Large intestine (tissue), 3 donors: ENCODE data around the gene NSMCE4A. TPM values are rescaled to one million over a fixed set of nuclear protein-coding genes. Genes with fewer than 3 reads are reported as not detected.
"Not testable (repeated sequence)": the region's sequence is repeated elsewhere in the genome, so short reads cannot be mapped to it uniquely, and the experiment has no call there.

Experiments used
- DNase-seq, 2 donors: peaks; one replicate each; pipeline versions ENCODE4 v3.0.0 to v3.0.0-alpha.2; 2013
- H3K27ac ChIP-seq: one replicate; pipeline ENCODE4 v1.5.1; 2013; ENCODE audit warnings: low read length
- H3K27me3 ChIP-seq: 2 replicates; pipeline ENCODE4 v1.6.1; 2013; ENCODE audit warnings: low read length; ENCODE audit not compliant: control insufficient read depth, insufficient read depth
- H3K36me3 ChIP-seq: 2 replicates; pipeline ENCODE4 v1.6.1; 2013; ENCODE audit warnings: low read length; ENCODE audit not compliant: control insufficient read depth, insufficient read depth
- H3K4me1 ChIP-seq: one replicate; pipeline ENCODE4 v1.6.1; 2013; ENCODE audit warnings: low read length; ENCODE audit not compliant: control insufficient read depth, insufficient read depth
- H3K4me3 ChIP-seq: one replicate; pipeline ENCODE4 v1.5.1; 2013; ENCODE audit warnings: low read length
- H3K9me3 ChIP-seq: one replicate; pipeline ENCODE4 v1.6.1; 2013; ENCODE audit warnings: mild to moderate bottlenecking, low read depth, low read length, moderate library complexity; ENCODE audit not compliant: control insufficient read depth
- WGBS: methylation state at CpG from one replicate; pipeline ENCODE4 v1.1.5; 2013; ENCODE audit warnings: low lambda C conversion rate; ENCODE audit not compliant: insufficient coverage; 5-methylcytosine and 5-hydroxymethylcytosine counted together
- polyA plus RNA-seq: library from polyadenylated mRNA; unstranded; fragments of 120-200 nt; gene quantifications from one replicate; pipeline ENCODE4 v1.2.1, GENCODE V29; 2013

NSMCE4A gene
- polyA plus RNA-seq, 1 donor, result 77.2 TPM

- DNase-seq, result peak in 1 of 2 donors; percentile 49
- 22% methylated on average over 1 of the region's 2 CpGs for WGBS
- peaks cover 6% of the 10 kb centered on the region for H3K4me1 ChIP-seq
- H3K27me3 ChIP-seq, result no peaks in the 10 kb centered on the region
- no peaks in the 10 kb centered on the region for H3K9me3 ChIP-seq
- no peak overlapping the region for H3K27ac ChIP-seq
- no peak overlapping the region for H3K4me3 ChIP-seq
- no peaks in the 10 kb centered on the region for H3K36me3 ChIP-seq
Observed at GRCh38 chr10:121942749-121943416, 32.1 kb downstream of the NSMCE4A start.

GRCh38 chr10:121941532-121941931 lies 33.5 kb downstream of the NSMCE4A start:
- H3K4me1 ChIP-seq, result peaks cover 8% of the 10 kb centered on the region
- no CpG with 5 or more reads among the region's 3 CpGs for WGBS
- no peaks in the 10 kb centered on the region for H3K27me3 ChIP-seq
- H3K36me3 ChIP-seq, result no peaks in the 10 kb centered on the region
- H3K9me3 ChIP-seq, result no peaks in the 10 kb centered on the region
- H3K4me3 ChIP-seq, result no peak overlapping the region
- no peak for DNase-seq
- H3K27ac ChIP-seq, result no peak overlapping the region

GRCh38 chr10:121936295-121936694 lies 38.7 kb downstream of the NSMCE4A start:
- peaks cover 6% of the 10 kb centered on the region for H3K9me3 ChIP-seq
- H3K27me3 ChIP-seq, result no peaks in the 10 kb centered on the region
- H3K36me3 ChIP-seq, result no peaks in the 10 kb centered on the region
- H3K27ac ChIP-seq, result peak overlapping the region; percentile 68
- DNase-seq, result no peak
- H3K4me1 ChIP-seq, result peaks cover 13% of the 10 kb centered on the region
- H3K4me3 ChIP-seq, result no peak overlapping the region
- WGBS, result no CpG with 5 or more reads among the region's 2 CpGs

- Histone ChIP-seq H3K27ac (peak overlapping the region; percentile 71), H3K27me3 (no peaks in the 10 kb centered on the region), H3K4me3 (no peak overlapping the region), H3K4me1 (peaks cover 18% of the 10 kb centered on the region), H3K36me3 (no peaks in the 10 kb centered on the region), H3K9me3 (peaks cover 6% of the 10 kb centered on the region)
- no CpG with 5 or more reads among the region's 7 CpGs for WGBS
- peak; percentile 93 to 98 for DNase-seq
Observed at GRCh38 chr10:121935702-121936101, 39.3 kb downstream of the NSMCE4A start.

GRCh38 chr10:121930268-121931085 lies 44.5 kb downstream of the NSMCE4A start:
- H3K27me3 ChIP-seq, H3K4me3 ChIP-seq, H3K36me3 ChIP-seq, H3K9me3 ChIP-seq: not testable (repeated sequence)
- Histone ChIP-seq H3K4me1 (peaks cover 23% of the 10 kb centered on the region), H3K27ac (peak overlapping the region; percentile 79)
- WGBS, result 57% methylated on average over 1 of the region's 11 CpGs
- peak in 1 of 2 donors; percentile 63 for DNase-seq

- DNase-seq, result peak in 1 of 2 donors; percentile 54
Observed at GRCh38 chr10:121929585-121930267, 45.3 kb downstream of the NSMCE4A start.

GRCh38 chr10:121928528-121928884 lies 46.5 kb downstream of the NSMCE4A start:
- no peaks in the 10 kb centered on the region for H3K9me3 ChIP-seq
- DNase-seq, result peak in 1 of 2 donors; percentile 30
- no peaks in the 10 kb centered on the region for H3K27me3 ChIP-seq
- peak overlapping the region; percentile 98 for H3K27ac ChIP-seq
- H3K4me1 ChIP-seq, result peaks cover 19% of the 10 kb centered on the region
- H3K4me3 ChIP-seq, result peak overlapping the region; percentile 92
- H3K36me3 ChIP-seq, result no peaks in the 10 kb centered on the region
- WGBS, result no CpG with 5 or more reads among the region's 20 CpGs

More at GRCh38 chr10:121929585-121930267, 45.3 kb downstream of the NSMCE4A start:
- H3K9me3 ChIP-seq, H3K36me3 ChIP-seq, H3K27me3 ChIP-seq, H3K4me3 ChIP-seq: not testable (repeated sequence)
- Histone ChIP-seq H3K4me1 (peaks cover 19% of the 10 kb centered on the region), H3K27ac (peak overlapping the region; percentile 79)
- WGBS, result no CpG with 5 or more reads among the region's 14 CpGs

GRCh38 chr10:121927841-121928527 lies 47.0 kb downstream of the NSMCE4A start, which contains the start of gene ATE1:
Gene ATE1 (minus strand): TSS chr10:121928031. CDS start chr10:121927949, 82 bp downstream.
- no CpG with 5 or more reads among the region's 87 CpGs for WGBS
- H3K4me3 ChIP-seq, result peak within 1 kb of the TSS; percentile 92
- peak within 1 kb of the TSS; percentile 98 for H3K27ac ChIP-seq
- peaks cover 4% of the 10 kb centered on the region for H3K36me3 ChIP-seq
- peak; percentile 91 to 96 for DNase-seq
- H3K9me3 ChIP-seq, result no peaks in the 10 kb centered on the region
- H3K27me3 ChIP-seq, result no peaks in the 10 kb centered on the region
- H3K4me1 ChIP-seq, result peaks cover 19% of the 10 kb centered on the region

GRCh38 chr10:121927318-121927840 lies 47.6 kb downstream of the NSMCE4A start:
- Histone ChIP-seq H3K9me3 (no peaks in the 10 kb centered on the region), H3K27ac (peak overlapping the region; percentile 94), H3K4me1 (peaks cover 19% of the 10 kb centered on the region), H3K27me3 (no peaks in the 10 kb centered on the region), H3K36me3 (peaks cover 9% of the 10 kb centered on the region), H3K4me3 (peak overlapping the region; percentile 92)
- no CpG with 5 or more reads among the region's 48 CpGs for WGBS
- DNase-seq, result peak; percentile 42 to 74
